GM15510 (cell line): ENCODE results near the gene ABCB8.

Experiments used
- POLR2A ChIP-seq: IDR thresholded peaks from 3 replicates; pipeline ENCODE4 v1.6.1; 2011; ENCODE audit warnings: borderline replicate concordance; ENCODE audit not compliant: insufficient read length; ENCODE audit errors: extremely low read depth

Gene ABCB8

GRCh38 chr7:151075978-151076426 lies 47.8 kb downstream of the ABCB8 start:
- peak; percentile 9 for TF ChIP-seq POLR2A

GRCh38 chr7:151076863-151077704 lies 48.8 kb downstream of the ABCB8 start:
- TF ChIP-seq POLR2A: no peak

GRCh38 chr7:151077705-151078232 lies 49.5 kb downstream of the ABCB8 start:
- no peak for TF ChIP-seq POLR2A

- TF ChIP-seq POLR2A: no peak
These were observed 50.2 kb downstream of the ABCB8 start for GRCh38 chr7:151078233-151079040.

GRCh38 chr7:151079199-151079910 lies 51.1 kb downstream of the ABCB8 start:
- TF ChIP-seq POLR2A: no peak

- no peak for TF ChIP-seq POLR2A
These were observed 51.8 kb downstream of the ABCB8 start for GRCh38 chr7:151080067-151080521.

GRCh38 chr7:151080522-151081169 lies 52.4 kb downstream of the ABCB8 start, which contains the start of gene FASTK:
Gene FASTK (minus strand): TSS chr7:151080809. CDS start chr7:151080766, 43 bp downstream.
- peak; percentile 83 for TF ChIP-seq POLR2A

- no peak for TF ChIP-seq POLR2A
These were observed 53.2 kb downstream of the ABCB8 start for GRCh38 chr7:151081170-151082101.

GRCh38 chr7:151082141-151083070 lies 54.2 kb downstream of the ABCB8 start:
- no peak for TF ChIP-seq POLR2A

GRCh38 chr7:151083071-151083823 lies 55.0 kb downstream of the ABCB8 start, which contains the start of gene TMUB1:
Gene TMUB1 (minus strand): TSS chr7:151083493. CDS start chr7:151082563, 930 bp downstream.
- peak; percentile 69 for TF ChIP-seq POLR2A

GRCh38 chr7:151083824-151084160 lies 55.5 kb downstream of the ABCB8 start:
- TF ChIP-seq POLR2A: no peak
